T-helper 1 cell treated with Interleukin-12 subunit alpha and Interleukin-12 subunit beta and Interleukin-4 antibody, amounts not matched to agents 30 ng/mL and 1 ng/mL, for 36 hours (primary cell): ENCODE measurements around the gene SEC14L5. TPM values are rescaled to one million over a fixed set of nuclear protein-coding genes. Genes with fewer than 3 reads are reported as not detected.

Experiments
- intact Hi-C: fragments of 100-400 bp; cut with micrococcal nuclease; formaldehyde crosslinking; loops from one replicate; pipeline ENCODE4 v1.15.1; 2024
- total RNA-seq: library from RNA; stranded (reverse); gene quantifications from 2 replicates; pipeline ENCODE4 v1.2.3, GENCODE V29; 2022

Gene SEC14L5
- total RNA-seq, 1 donor from 2014 or later: not detected

GRCh38 chr16:5062790-5063765 lies 104.9 kb downstream of the SEC14L5 start:
- intact Hi-C loops: no loop called here

- intact Hi-C loops: no loop called here
Measured at GRCh38 chr16:5064915-5065314, 106.8 kb downstream of the SEC14L5 start.

GRCh38 chr16:5065326-5065725 lies 107.2 kb downstream of the SEC14L5 start:
- intact Hi-C loops: no loop called here

GRCh38 chr16:5065813-5066212 lies 107.7 kb downstream of the SEC14L5 start, which contains the start of gene C16orf89:
C16orf89 (minus strand) TSS chr16:5065956; CDS start chr16:5065908, 48 bp downstream.
- intact Hi-C loops: no loop called here

- intact Hi-C loops: no loop called here
Measured at GRCh38 chr16:5066511-5066910, 108.4 kb downstream of the SEC14L5 start.

Other genes starting within 250 kb of the SEC14L5 start
- 17.2 and 17.9 TPM in 2 replicates for gene ANKS3, start 224.1 kb upstream of the SEC14L5 start, total RNA-seq
- 0.56 TPM in 1 of 2 replicates, not detected in the other for gene DNAAF8, start 223.8 kb upstream of the SEC14L5 start, total RNA-seq
- gene ZNF500, start 191.2 kb upstream of the SEC14L5 start, total RNA-seq: 16.5 and 22.4 TPM in 2 replicates
- gene SEPTIN12, start 170.0 kb upstream of the SEC14L5 start, total RNA-seq: not detected in 2 replicates
- not detected in 2 replicates for gene SMIM22, start 163.0 kb upstream of the SEC14L5 start, total RNA-seq
- gene ROGDI, start 155.7 kb upstream of the SEC14L5 start, total RNA-seq: 5.5 and 6.2 TPM in 2 replicates
- gene GLYR1, start 111.0 kb upstream of the SEC14L5 start, total RNA-seq: 115 and 120 TPM in 2 replicates
- gene UBN1, start 110.8 kb upstream of the SEC14L5 start, total RNA-seq: 42.1 and 45.4 TPM in 2 replicates
- not detected in 2 replicates for gene PPL, start 21.2 kb upstream of the SEC14L5 start, total RNA-seq
- 14.5 and 14.9 TPM in 2 replicates for gene NAGPA, start 75.6 kb downstream of the SEC14L5 start, total RNA-seq
- not detected in 2 replicates for gene C16orf89, start 107.6 kb downstream of the SEC14L5 start, total RNA-seq
- gene ALG1, start 113.5 kb downstream of the SEC14L5 start, total RNA-seq: 34.1 and 34.5 TPM in 2 replicates
- 10.0 and 12.1 TPM in 2 replicates for gene EEF2KMT, start 139.5 kb downstream of the SEC14L5 start, total RNA-seq